ENCODE data around the gene HPCAL1.

DNA sequence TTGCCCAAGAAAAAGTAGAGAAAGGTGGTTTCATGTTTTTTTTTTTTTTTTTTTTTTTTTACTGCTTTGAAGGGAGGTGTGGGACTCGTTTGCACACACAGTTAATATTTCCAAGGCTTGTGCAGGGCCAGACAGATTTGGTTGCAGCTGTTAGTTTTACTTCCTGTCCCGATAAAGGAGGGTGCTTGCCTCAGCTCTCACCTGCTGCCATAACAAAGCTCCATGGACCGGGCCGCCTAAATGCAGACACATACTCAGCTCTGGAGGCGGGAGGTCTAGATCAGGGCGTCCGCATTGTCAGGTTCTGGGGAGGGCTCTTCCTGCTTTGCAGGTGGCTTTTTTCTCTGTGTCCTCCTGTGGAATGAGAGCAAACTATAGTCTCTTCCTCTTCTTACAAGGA, 75.5 kb downstream of the HPCAL1 start:
- TF ChIP-seq YY1 (IDR thresholded peaks at IDR 0.05; ENCODE audit: low read depth): no peak
- no peak for TF ChIP-seq RAD21 (IDR thresholded peaks at IDR 0.05; ENCODE audit: low read depth)
- TF ChIP-seq, protein P1, sequence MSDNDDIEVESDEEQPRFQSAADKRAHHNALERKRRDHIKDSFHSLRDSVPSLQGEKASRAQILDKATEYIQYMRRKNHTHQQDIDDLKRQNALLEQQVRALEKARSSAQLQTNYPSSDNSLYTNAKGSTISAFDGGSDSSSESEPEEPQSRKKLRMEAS (IDR thresholded peaks at IDR 0.05): no peak
- TF ChIP-seq, protein P2, sequence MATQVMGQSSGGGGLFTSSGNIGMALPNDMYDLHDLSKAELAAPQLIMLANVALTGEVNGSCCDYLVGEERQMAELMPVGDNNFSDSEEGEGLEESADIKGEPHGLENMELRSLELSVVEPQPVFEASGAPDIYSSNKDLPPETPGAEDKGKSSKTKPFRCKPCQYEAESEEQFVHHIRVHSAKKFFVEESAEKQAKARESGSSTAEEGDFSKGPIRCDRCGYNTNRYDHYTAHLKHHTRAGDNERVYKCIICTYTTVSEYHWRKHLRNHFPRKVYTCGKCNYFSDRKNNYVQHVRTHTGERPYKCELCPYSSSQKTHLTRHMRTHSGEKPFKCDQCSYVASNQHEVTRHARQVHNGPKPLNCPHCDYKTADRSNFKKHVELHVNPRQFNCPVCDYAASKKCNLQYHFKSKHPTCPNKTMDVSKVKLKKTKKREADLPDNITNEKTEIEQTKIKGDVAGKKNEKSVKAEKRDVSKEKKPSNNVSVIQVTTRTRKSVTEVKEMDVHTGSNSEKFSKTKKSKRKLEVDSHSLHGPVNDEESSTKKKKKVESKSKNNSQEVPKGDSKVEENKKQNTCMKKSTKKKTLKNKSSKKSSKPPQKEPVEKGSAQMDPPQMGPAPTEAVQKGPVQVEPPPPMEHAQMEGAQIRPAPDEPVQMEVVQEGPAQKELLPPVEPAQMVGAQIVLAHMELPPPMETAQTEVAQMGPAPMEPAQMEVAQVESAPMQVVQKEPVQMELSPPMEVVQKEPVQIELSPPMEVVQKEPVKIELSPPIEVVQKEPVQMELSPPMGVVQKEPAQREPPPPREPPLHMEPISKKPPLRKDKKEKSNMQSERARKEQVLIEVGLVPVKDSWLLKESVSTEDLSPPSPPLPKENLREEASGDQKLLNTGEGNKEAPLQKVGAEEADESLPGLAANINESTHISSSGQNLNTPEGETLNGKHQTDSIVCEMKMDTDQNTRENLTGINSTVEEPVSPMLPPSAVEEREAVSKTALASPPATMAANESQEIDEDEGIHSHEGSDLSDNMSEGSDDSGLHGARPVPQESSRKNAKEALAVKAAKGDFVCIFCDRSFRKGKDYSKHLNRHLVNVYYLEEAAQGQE (IDR thresholded peaks at IDR 0.05; ENCODE audit: low read depth): no peak
- no peak for TF ChIP-seq EGR1 (IDR thresholded peaks at IDR 0.05)
